PC-9 (cell line): ENCODE results near the gene NOX3. TPM values are rescaled to one million over a fixed set of nuclear protein-coding genes. Genes with fewer than 3 reads are reported as not detected.
A peak's percentile ranks its signal among the peaks of the same experiment; 100 is the strongest.

Experiments used
- BruUV-seq: library from RNA; stranded (reverse); fragments of 400-500 nt; replicated peaks from 2 replicates; lab custom pipeline; 2021; lab: Mats Ljungman, UMichigan
- CTCF ChIA-PET: fragments of 300-600 bp; sonication (Branson Sonifier 250); formaldehyde crosslinking; loops from one replicate; lab custom pipeline; 2022; ENCODE audit warnings: antibody characterized with exemption; lab: Charles Lee
- POLR2A ChIA-PET: fragments of 300-600 bp; sonication (Branson Sonifier 250); formaldehyde crosslinking; loops from one replicate; lab custom pipeline; 2022; ENCODE audit warnings: antibody characterized with exemption; ENCODE audit not compliant: unreplicated experiment; lab: Charles Lee
- DNase-seq, 2 experiments: peaks; one replicate each; pipeline versions ENCODE4 v3.0.0 to v3.0.0-alpha.2; 2015 to 2022; ENCODE audit warnings: mixed read lengths in 1 of 2
- H2AFZ ChIP-seq: fragments of 200-600 bp; sonication (generic); 2 replicates; pipeline ENCODE4 v1.8.1; 2017; ENCODE audit warnings: antibody characterized with exemption
- H3F3A ChIP-seq: fragments of 200-600 bp; sonication (generic); 2 replicates; pipeline ENCODE4 v1.8.1; 2017; ENCODE audit warnings: antibody characterized with exemption, mild to moderate bottlenecking, low read depth; ENCODE audit not compliant: insufficient read depth
- H3K27ac ChIP-seq: fragments of 200-600 bp; sonication (generic); 2 replicates; pipeline ENCODE4 v1.6.1; 2016; ENCODE audit warnings: mixed run types
- H3K27me3 ChIP-seq: fragments of 200-600 bp; sonication (generic); 2 replicates; pipeline ENCODE4 v1.6.1; 2016; ENCODE audit warnings: low read depth, mixed run types; ENCODE audit not compliant: insufficient read depth
- H3K36me3 ChIP-seq: fragments of 200-600 bp; sonication (generic); 2 replicates; pipeline ENCODE4 v1.6.1; 2016; ENCODE audit warnings: low read depth, mixed run types
- H3K4me1 ChIP-seq: fragments of 200-600 bp; sonication (generic); replicated peaks from 2 replicates; pipeline ENCODE4 v1.6.1; 2016; ENCODE audit warnings: mixed run types; ENCODE audit not compliant: insufficient read depth
- H3K4me2 ChIP-seq: fragments of 200-600 bp; sonication (generic); 2 replicates; pipeline ENCODE4 v1.6.1; 2017; ENCODE audit warnings: mixed run types
- H3K4me3 ChIP-seq: fragments of 200-600 bp; sonication (generic); 2 replicates; pipeline ENCODE4 v1.6.1; 2016; ENCODE audit warnings: mixed run types
- H3K79me2 ChIP-seq: fragments of 200-600 bp; sonication (generic); 2 replicates; pipeline ENCODE4 v1.6.1; 2017; ENCODE audit warnings: low read depth, mixed run types
- H3K9me2 ChIP-seq: fragments of 200-600 bp; sonication (generic); 2 replicates; pipeline ENCODE4 v1.8.1; 2017; ENCODE audit warnings: mild to moderate bottlenecking; ENCODE audit not compliant: insufficient read depth
- H3K9me3 ChIP-seq: fragments of 200-600 bp; sonication (generic); 2 replicates; pipeline ENCODE4 v1.8.1; 2016; ENCODE audit warnings: low read depth; ENCODE audit not compliant: insufficient read depth
- H4K20me1 ChIP-seq: fragments of 200-600 bp; sonication (generic); 2 replicates; pipeline ENCODE4 v1.8.1; 2017; ENCODE audit not compliant: insufficient read depth
- CTCF ChIP-seq: fragments of 200-600 bp; sonication (generic); conservative IDR thresholded peaks from 2 replicates; pipeline ENCODE4 v1.6.1; 2017; ENCODE audit warnings: mixed run types, antibody characterized with exemption, mild to moderate bottlenecking, moderate library complexity
- EZH2 ChIP-seq: fragments of 200-600 bp; sonication (generic); IDR thresholded peaks from 2 replicates; pipeline ENCODE4 v1.8.0; 2017; ENCODE audit warnings: antibody characterized with exemption, low read depth
- intact Hi-C: fragments of 100-400 bp; cut with micrococcal nuclease; formaldehyde crosslinking; loops from one replicate; pipeline ENCODE4 v1.10.0; 2022; ENCODE audit not compliant: unreplicated experiment
- total RNA-seq: library from RNA; stranded (reverse); gene quantifications from 2 replicates; pipeline ENCODE4 v1.2.3, GENCODE V29; 2021

NOX3 gene
- total RNA-seq, 1 experiment from 2014 or later, result not detected

GRCh38 chr6:155417454-155417853 lies 38.2 kb downstream of the NOX3 start:
- Histone ChIP-seq H3K9me3 (no peaks in the 10 kb centered on the region), H3K27me3 (no peaks in the 10 kb centered on the region), H3K9me2 (no peaks in the 10 kb centered on the region), H3K79me2 (no peaks in the 10 kb centered on the region), H3K4me1 (peaks cover 24% of the 10 kb centered on the region), H3K36me3 (no peaks in the 10 kb centered on the region), H3K4me2 (peak overlapping the region; percentile 66), H4K20me1 (no peaks in the 10 kb centered on the region), H3F3A (peaks cover 13% of the 10 kb centered on the region; the same call in 1 of the 2 replicates), H2AFZ (no peak overlapping the region), H3K27ac (no peak overlapping the region), H3K4me3 (peak overlapping the region; percentile 31; the same call in 1 of the 2 replicates)
- BruUV-seq, result no TSS peak
- TF ChIP-seq CTCF (no peak), EZH2 (no peak)
- intact Hi-C loops, result no loop called here
- no peak for DNase-seq
- ChIA-PET POLR2A (no interaction called here), CTCF (no interaction called here)

DNA sequence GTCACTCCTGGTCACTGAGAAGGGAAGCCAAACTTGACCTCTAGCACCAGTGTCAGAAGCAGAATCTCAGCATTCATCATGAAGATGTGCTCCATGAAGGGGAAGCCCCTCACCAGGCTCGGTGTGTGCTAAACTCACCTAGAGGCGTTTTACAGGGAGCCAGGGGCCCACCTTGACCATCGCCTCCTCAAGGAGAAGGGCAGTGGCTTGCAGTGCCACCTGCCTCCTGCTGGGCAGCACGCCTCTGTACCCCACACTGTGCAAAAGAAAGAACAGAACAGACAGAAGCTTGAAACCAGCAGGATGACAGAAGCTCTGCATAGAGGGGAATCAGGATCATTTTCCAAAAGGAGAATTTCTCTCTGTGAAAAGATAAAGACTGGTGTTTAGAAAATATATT lies 39.7 kb downstream of the NOX3 start:
- no peaks in the 10 kb centered on the region for H3K27me3 ChIP-seq
- intact Hi-C loops, result no loop called here

DNA sequence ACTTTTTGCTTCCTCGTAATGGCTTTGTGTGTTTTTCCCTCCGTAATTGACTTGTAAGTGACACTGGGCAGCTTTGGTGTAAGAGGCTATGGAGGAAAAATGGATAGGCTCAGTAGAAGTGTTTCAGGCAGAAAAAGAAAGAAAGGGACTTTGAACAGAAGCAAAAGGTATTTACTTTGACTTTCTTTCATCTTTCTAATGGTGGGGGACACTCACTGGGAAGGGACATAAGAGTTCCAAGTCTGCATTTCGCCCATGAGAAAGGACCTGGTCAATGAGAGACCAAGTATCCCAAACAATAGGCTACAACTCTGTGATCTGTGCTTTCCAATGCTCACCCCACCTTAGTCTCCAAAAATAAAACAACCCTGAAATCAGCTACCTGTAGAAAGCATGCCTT lies 41.6 kb downstream of the NOX3 start:
- Histone ChIP-seq H3K9me3 (no peaks in the 10 kb centered on the region), H3K4me2 (no peak overlapping the region), H3K4me1 (peaks cover 21% of the 10 kb centered on the region), H3K36me3 (no peaks in the 10 kb centered on the region), H3K27ac (no peak overlapping the region), H3K9me2 (no peaks in the 10 kb centered on the region), H3K4me3 (no peak overlapping the region), H3F3A (peaks cover 13% of the 10 kb centered on the region; the same call in 1 of the 2 replicates), H2AFZ (no peak overlapping the region), H3K79me2 (no peaks in the 10 kb centered on the region), H3K27me3 (no peaks in the 10 kb centered on the region), H4K20me1 (no peaks in the 10 kb centered on the region)
- POLR2A ChIA-PET, result no interaction called here
- intact Hi-C loops, result no loop called here
- TF ChIP-seq CTCF (no peak), EZH2 (no peak)
- BruUV-seq, result no TSS peak
- CTCF ChIA-PET, result no interaction called here
- DNase-seq, result no peak

More for the DNA sequence above, 39.7 kb downstream of the NOX3 start:
- no peak for TF ChIP-seq EZH2
- TF ChIP-seq CTCF, result no peak
- Histone ChIP-seq H3K4me2 (no peak overlapping the region), H3K27ac (no peak overlapping the region), H3K79me2 (no peaks in the 10 kb centered on the region), H3K9me2 (no peaks in the 10 kb centered on the region), H3K9me3 (no peaks in the 10 kb centered on the region), H2AFZ (no peak overlapping the region), H3F3A (peaks cover 13% of the 10 kb centered on the region; the same call in 1 of the 2 replicates), H3K4me1 (peaks cover 24% of the 10 kb centered on the region), H3K36me3 (no peaks in the 10 kb centered on the region), H4K20me1 (no peaks in the 10 kb centered on the region), H3K4me3 (no peak overlapping the region)
- ChIA-PET POLR2A (no interaction called here), CTCF (interaction anchor here (0.6 kb wide), 1 partner anchor 681 kb away, joined by 3 read pairs; no protein-coding TSS in a partner anchor)
- no peak for DNase-seq
- no TSS peak for BruUV-seq
